Fibroblast of pulmonary artery (primary cell): ENCODE data around the gene PLA2G4D.
A peak's percentile ranks its signal among the peaks of the same experiment; 100 is the strongest.

Experiments
- DNase-seq: peaks from one replicate; pipeline ENCODE4 v3.0.0-alpha.2; 2010; ENCODE audit warnings: low read depth
- H3K4me3 ChIP-seq: replicated peaks from 2 replicates; pipeline ENCODE4 v1.5.1; 2011; ENCODE audit warnings: low read depth, mild to moderate bottlenecking, control low read depth, low read length, moderate library complexity
- CTCF ChIP-seq: IDR thresholded peaks from 2 replicates; pipeline ENCODE4 v1.5.1; 2011; ENCODE audit warnings: mild to moderate bottlenecking, control low read depth, low read length, inconsistent platforms; ENCODE audit errors: missing control alignments

The PLA2G4D gene

GRCh38 chr15:42111924-42112323 is 17.6 kb upstream of the PLA2G4D start:
- DNase-seq, result peak; percentile 21
- no peak for TF ChIP-seq CTCF
- no peak overlapping the region for H3K4me3 ChIP-seq

- H3K4me3 ChIP-seq, result no peak overlapping the region
- TF ChIP-seq CTCF, result no peak
- no peak for DNase-seq
Measured at GRCh38 chr15:42110367-42110766, 16.0 kb upstream of the PLA2G4D start.

GRCh38 chr15:42108806-42109205 is 14.4 kb upstream of the PLA2G4D start:
- no peak for DNase-seq
- no peak for TF ChIP-seq CTCF
- no peak overlapping the region for H3K4me3 ChIP-seq

GRCh38 chr15:42108189-42108588 is 13.8 kb upstream of the PLA2G4D start:
- no peak for TF ChIP-seq CTCF
- DNase-seq, result no peak
- H3K4me3 ChIP-seq, result no peak overlapping the region

- H3K4me3 ChIP-seq, result no peak overlapping the region
- TF ChIP-seq CTCF, result no peak
- DNase-seq, result no peak
Measured at GRCh38 chr15:42107473-42107872, 13.1 kb upstream of the PLA2G4D start.

GRCh38 chr15:42106288-42106687 is 11.9 kb upstream of the PLA2G4D start:
- no peak overlapping the region for H3K4me3 ChIP-seq
- no peak for DNase-seq

More at GRCh38 chr15:42106288-42106687, 11.9 kb upstream of the PLA2G4D start:
- no peak for TF ChIP-seq CTCF
